Inflammatory macrophage (primary cell): ENCODE measurements around the gene CCDC28A.
"Not testable (repeated sequence)": the region's sequence is repeated elsewhere in the genome, so short reads cannot be mapped to it uniquely, and the experiment has no call there.

Experiments used
- DNase-seq, 2 donors: peaks; one replicate each; pipeline ENCODE4 v3.0.0-alpha.2; 2020 to 2022
- total RNA-seq, 18 experiments: gene quantifications; one replicate each; lab custom pipeline; 2026; ENCODE audit warnings: mixed read lengths in 6 of 18, inconsistent platforms in 2 of 18; lab: John Stamatoyannopoulos, UW

Gene CCDC28A
- 8.4 to 31.0 (median 18.3) reads per million in 18 experiments for total RNA-seq

DNA sequence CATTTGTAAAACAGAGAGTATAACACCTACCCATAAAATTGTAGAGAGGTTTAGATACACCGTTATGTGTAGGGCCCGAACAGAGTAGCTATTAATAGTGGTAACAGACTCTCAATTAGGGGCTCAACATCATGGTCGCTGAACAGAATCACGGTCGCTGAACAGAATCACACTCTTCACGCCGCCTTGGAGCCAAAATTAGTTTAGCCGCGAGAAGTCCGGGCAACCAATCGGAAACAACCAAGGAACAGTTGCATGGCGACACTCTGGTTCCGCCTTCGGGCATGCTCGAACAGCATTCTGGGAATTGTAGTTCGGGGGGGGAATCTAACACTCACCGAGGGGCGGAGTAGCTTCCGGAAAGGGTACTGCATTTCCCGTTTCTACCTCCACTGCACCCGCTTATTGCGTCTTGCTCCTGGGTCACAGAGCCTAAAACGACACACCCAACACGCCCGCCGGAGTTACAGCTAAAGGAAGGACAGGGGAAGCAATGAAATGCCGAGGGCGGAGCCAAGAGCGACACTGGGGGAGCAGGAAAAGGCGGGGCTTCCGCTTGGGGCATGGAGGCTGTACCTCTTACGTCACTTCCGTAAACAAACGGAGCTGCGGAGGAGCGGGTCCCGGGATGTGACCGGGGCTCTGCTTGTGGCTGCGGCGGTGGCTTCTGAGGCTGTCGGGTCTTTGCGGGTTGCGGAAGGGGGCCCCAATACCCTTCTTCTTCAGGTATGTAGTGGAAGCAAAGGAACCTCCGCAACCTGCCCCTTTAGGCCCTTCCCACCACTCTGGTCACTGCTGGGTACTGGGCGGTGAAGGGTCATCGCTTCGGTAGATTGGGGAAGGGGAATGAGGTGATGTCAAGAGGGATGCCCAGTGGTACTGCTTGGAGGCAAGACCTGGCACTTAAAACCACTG is at the start of gene CCDC28A:
Gene CCDC28A, plus strand, starts transcription at position 593 of the 915 bp plus-strand sequence. CDS start 2,352 bp downstream, outside the sequence.
- DNase-seq: peak; percentile 93 to 96

DNA sequence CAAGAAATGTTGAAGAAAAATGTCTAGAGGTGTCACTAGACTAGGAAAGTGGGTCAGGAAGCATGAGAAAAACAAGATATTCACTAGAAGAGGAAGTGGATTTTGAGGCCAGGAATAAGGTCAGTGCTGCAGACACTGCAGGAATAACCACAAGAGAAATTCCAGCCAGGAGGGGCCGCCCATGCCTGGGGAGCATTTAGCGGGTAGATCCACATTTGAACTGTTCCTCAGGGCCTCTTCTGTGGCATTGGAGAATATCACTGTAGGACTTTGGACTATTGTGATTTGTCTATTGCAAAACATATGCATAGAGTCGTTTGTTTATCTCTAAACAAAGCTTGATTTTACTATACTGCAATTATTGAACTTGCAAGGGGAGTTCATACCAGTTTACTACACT is 49.6 kb upstream of the CCDC28A start:
- peak; percentile 43 to 44 for DNase-seq

DNA sequence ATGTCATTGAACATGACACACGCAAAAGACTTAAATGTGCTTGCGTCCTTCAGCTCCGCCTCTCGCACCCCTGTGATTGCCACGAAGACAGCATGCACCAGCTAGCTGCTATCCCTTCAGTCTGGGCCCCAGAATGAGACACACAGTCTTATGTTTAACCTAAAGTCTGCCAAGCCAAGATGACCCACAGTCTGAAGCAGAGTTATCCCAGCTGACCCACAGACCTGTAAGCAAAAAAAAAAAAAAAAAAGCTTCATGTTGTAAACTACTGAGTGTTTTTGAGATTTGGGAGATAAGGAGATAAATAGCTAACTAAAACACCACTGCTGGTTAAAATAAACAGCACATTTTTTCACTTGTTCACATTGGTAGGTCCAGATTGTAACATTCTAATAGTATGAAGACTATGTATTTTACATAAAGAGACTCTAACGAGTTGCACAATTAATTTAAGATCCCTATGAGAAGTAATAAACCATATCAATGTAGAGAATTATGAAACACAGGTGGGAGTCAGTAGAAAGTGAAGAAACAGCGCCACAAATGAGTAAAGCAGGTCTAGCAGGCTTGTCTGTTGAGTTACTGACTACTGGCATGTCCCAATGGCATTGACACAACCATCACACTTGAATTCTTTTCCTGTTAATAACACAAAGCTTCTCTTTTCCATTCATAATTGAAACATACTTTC is 47.4 kb upstream of the CCDC28A start:
- no peak for DNase-seq

DNA sequence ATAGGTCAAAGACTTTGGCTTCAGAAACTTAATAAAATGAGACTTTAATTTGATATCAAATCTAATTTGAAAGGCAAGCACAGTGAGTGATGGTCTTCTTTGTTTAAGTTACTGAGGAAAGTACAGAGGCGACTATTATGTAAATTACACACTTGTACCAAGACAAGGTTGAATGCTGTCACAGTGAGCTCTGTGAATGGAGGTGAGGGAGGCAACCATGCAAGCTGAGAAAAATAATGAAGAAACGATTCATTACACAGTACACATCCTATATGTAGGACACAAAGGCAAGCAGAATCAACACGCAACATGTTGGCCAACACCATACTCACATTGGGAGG is 46.8 kb upstream of the CCDC28A start:
- no peak for DNase-seq

DNA sequence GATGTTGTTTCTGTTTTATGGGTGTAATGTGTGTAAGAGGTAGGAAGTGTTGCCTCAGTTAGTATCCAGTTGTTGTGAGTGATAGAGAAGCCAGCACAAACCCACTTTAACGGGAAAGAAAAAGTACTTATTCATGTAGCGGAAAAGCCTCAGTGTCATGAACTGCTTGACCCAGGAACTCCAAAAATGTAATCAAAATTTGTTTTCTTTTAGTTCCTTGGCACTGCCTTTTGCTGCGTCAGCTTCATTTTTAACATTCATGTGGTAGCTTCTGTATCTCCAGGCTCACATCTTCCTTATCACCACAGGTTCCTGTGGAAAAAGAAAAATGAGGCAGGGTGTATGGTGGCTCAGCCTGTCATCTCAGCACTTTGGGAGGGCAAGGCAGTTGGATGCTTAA is 46.4 kb upstream of the CCDC28A start:
- DNase-seq: no peak

DNA sequence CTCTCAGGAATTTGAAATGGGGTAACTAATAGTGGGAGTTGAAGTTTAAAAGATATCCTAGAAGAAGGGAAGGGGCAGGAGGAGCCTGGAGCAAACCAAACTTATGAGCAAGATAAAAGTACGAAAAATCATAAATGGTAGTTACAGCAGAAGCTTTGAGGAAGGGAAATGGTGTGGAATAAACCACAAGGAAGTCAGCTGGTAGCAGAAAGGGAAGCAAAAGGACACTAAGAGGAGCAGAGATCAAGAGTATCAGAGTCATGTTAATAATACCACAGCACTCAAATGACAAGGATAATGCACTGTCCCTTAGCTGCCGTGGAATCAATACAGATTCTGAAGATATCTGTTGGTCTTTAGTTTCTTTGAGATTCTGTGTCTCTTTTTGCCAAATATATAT is 44.9 kb upstream of the CCDC28A start:
- DNase-seq: peak; percentile 67 to 71

DNA sequence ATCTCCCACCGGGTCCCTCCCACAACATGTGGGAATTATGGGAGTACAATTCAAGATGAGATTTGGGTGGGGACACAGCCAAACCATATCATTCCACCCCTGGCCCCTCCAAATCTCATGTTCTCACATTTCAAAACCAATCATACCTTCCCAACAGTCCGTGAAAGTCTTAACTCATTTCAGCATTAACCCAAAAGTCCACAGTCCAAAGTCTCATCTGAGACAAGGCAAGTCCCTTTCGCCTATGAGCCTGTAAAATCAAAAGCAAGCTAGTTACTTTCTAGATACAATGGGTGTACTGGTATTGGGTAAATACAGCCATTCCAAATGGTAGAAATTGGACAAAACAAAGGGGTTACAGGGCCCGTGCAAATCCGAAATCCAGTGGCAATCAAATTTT is 43.5 kb upstream of the CCDC28A start:
- not testable (repeated sequence) for DNase-seq

DNA sequence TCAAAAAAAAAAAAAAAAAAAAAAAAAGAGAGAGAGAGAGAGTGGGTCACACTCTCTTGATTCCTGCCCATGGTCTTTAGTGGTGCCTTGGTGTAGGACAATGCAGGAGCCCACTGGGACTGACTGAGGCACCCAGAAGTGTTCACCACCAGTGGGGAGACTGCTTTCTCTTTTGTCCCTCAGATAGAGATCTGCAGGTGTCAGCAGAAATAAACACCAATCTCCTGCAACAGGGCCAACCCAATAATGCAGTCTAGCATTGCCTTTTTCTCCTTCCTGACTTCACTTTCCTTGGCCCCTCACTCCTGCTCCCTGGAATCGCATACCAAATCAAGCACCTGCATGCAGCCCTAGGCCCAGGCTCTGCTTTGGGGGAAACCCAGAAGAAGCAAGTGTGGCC is 39.0 kb upstream of the CCDC28A start:
- no peak for DNase-seq

DNA sequence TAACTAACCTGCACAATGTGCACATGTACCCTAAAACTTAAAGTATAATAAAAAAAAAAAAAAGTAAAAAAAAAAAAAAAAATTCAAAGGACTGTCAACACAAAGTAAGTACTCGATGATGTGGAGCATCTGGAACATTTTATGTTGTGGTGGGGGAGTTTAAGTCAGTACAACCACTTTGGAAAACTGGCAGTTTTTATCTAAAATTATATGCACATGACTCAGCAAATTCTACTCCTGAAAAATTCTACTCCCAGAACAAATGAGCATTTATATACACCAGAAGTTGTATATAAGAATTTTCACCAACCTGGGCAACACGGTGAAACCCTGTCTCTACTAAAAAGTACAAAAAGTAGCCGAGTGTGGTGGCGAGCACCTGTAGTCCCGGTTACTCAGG is 36.9 kb upstream of the CCDC28A start:
- no peak for DNase-seq

DNA sequence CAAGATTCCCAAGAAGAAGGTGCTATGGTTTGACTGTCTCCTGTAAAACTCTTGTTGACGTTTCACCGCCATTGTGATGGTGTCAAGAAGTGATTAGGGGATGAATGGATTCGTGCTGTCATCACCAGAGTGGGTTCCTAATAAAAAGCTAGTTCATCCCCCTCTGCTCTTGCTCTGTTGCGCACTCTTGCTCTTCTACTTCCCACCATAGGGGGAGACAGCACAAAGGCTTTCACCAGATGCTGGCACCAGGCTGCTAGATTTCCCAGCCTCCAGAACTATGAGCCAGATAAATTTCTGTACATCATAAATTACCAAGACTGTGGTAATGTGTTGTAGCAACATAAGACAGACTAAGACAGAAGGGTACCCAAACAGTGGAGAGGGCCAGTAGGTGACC is 21.6 kb upstream of the CCDC28A start:
- no peak for DNase-seq

DNA sequence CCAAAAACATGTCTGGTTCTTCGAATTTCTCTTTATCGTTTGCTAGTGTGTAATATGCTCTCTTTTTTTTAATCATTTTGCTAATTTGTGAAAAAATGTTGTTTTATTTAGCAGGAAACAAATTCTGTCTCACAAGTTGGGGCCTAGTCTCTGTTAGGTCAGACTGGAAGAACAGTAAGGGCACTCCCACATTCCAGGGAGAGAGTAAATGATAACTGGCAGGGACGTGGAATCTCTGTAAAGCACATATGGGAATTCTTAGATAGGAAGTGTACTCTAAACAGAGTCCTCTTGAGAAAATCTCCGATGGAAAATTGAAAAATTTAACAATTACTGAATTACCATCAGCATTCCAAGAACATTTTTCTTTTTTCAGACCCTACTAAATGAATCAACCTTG is 16.4 kb upstream of the CCDC28A start:
- DNase-seq: no peak

DNA sequence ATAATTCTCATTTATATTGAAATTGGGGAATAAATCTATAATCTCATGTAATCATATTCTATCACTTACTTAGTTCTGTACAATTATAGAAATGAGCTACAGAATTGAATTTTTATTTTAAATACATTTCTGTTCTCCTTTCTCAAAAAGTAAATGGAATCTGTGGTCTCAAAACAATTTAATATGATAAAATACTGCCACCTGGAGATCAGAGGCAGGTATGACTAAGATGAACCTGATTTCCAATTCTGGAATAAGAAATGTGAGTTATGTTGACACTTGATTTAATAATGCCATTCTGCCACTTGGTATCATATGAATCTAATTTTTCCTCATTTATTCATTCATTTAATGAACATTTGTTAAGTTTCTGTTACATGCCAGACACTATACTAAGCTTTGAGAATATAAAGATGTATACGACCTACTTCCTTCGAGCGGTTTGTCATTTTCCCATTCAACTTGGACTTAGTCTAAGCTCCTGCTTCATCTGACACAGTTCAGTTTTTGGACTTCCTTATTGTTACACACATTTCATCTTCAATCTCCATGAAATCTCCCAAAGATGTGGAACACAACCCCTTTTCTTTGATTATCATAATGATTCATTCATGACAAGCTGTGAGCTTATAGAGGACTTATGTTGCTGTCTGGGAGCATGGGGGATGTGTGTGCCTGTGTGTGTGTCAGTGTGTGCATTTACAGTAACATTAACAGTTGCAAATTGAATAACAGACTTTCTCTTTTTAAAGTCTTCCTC is 7.5 kb upstream of the CCDC28A start:
- DNase-seq: peak; percentile 39 to 76

DNA sequence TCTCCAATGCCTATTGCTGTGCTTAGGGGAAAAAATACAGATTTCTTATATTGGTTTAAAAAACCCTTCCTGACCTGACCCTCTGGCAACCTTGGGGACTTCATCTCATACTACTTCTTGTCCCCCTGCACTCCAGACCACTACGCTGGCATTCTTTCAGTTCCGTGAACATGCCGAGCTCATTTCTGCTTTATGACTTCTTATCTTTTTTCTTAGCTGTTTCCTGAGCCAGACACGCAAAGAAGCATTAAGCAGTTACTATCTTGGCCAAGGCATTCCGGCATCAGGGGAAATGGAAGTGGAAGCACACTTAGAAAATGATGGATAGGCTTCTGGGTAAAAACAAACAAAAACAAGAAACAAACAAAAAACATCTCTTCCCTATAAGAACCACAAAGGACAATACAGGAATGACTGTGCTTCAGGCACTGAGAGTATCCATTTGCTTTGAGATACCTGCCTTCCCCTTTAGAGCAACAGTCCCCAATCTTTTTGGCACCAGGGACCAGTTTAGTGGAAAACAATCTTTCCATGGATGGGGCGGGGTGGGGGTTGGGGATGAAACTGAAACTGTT is 4.4 kb upstream of the CCDC28A start:
- DNase-seq: no peak

DNA sequence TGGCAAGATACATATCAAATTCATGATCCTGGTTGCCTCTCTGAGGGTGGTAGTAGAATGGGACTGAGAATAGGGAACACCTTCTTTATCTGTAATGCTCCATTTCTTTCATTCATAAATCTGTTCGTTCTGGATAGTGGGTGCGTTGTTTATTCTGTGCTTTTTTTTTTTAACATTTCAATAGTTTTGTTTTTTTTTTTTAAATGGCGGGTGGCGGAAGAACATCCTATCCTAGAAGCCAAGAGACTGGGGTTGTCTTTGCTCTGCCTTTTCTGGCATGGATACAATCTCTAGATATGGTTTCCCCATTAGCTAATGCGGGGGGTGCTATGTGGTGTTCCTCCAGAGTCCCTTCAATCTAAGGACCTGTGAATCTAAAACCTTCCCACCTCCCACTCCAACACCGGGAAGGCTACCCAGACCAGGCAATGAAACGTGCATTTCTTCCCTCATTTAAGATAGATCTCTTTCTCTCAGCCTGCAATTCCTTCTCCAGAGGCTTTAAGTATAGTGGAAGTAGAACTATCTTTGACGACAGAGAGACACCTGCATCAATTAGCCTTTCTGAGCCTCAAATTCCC is 883 bp upstream of the CCDC28A start:
- no peak for DNase-seq

DNA sequence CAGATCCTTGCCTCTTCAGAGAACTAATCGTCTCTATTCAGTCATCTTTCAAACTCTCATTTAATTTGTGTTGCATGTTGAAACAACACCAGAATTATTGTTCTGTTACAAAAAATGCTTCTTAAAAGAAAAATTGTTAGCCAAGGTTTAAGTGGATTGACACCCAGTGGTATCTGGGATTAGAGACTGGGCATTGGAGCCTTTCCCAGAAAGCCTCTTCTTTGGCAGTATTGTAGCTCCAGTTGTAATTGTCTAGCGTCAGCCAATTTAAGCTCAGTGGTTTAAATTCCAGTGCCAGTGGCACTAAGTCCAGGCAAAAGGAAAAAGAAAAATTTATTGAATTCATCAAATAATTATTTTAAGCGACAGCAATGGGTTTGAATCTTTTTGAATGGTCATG is 801 bp downstream of the CCDC28A start:
- no peak for DNase-seq

DNA sequence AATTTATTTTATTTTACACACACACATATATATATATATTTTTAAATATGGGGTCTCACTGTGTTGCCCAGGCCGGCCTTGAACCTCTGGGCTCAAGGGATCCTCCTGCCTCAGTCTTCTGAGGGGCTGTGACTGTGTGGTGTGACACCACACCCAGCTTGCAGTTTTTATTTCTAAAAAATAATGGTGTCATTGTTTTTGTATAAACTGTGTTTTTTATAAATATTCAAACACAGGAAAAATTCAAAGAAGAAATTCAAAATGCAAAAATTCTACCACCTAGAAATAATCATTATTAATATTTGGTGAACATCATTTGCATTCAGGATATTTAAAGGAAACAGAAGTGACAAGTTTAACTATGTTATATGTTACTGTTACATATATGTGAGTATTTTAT is 3.1 kb downstream of the CCDC28A start:
- no peak for DNase-seq

DNA sequence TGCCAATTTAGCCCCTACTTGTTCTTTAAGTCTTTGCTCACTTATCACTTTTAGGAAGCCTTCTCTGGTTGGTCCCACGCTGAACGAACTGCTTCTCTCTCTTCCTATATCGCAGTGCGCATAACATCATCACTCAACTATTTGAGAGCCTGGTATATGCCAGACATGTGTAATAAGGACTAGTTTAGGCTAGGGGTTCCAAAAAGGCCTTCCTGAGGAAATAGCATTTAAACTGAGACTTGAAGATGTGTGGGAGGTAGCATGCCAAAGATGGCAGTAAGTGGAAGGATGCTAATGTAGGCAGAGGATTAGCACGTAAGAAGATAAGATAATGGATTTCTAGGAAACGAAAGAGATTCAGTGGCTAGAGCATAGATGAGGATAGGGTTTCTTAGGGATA is 4.8 kb downstream of the CCDC28A start:
- DNase-seq: no peak

DNA sequence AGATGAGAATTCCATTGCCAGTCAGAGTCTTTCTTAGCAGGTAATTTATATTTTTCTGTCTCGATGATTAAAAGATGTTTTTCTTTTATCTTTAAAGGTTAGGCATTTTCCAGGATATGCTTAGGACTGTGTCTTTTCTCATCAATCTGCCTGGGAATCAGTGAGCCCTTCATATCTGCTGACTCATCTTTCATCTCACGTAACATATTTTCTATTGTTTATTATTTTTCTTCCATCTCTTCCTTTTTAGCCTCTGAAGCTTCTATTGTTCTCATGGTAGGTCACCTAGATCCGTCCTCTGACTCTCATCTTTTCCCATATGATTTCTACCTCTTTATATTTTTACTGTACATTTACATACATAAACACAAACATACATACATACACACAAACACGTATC is 8.7 kb downstream of the CCDC28A start:
- DNase-seq: no peak

DNA sequence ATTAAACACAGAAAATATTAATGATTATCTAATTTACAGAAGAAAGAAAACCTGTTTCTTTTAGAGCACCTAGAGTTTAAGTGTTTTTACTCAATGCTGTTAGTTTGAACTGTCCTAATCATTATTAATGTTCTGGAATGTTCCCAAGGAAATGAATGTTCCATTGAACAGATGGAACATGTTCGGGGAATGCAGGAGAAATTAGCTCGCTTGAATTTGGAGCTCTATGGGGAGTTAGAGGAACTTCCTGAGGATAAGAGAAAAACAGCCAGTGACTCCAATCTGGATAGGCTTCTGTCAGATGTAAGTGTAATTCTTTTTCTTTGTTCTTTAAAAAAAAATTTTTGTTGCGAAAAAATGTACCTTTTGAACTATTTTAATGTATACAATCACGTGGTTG is 11.5 kb downstream of the CCDC28A start:
- no peak for DNase-seq

DNA sequence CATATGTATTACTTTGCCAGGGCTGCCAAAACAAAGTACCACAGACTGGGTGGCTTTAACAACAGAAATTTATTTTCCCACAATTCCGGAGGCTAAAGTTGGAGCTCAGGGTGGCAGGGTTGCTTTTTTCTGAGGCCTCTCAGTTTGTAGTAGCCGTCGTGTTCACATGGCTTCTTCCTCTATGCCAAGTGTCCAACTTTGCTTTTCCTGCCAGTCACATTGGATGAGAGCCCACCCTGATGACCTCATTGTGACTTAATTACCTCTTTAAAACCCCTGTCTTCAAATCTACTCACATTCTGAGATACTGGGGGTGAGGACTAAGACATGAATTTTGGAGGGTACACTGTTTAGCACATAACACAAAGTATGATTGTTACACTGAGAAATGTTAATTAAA is 12.4 kb downstream of the CCDC28A start:
- no peak for DNase-seq

DNA sequence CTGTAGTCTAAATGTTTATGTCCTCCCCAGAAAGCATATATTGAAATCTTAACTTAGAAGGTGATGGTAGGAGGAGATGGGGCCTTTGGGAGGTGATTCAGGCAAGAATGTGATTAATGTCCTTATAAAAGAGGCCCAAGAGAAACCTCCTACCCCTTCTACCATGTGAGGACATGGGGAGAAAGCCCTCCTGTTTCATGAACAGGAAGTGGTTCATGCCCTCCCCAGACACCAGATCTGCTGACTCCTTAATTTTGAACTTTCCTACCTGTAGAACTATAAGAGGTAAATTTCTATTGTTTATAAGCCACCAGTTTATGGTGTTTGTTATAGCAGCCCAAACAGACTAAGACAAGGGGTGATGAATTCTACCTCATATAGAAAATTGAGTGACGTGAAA is 13.6 kb downstream of the CCDC28A start:
- no peak for DNase-seq

DNA sequence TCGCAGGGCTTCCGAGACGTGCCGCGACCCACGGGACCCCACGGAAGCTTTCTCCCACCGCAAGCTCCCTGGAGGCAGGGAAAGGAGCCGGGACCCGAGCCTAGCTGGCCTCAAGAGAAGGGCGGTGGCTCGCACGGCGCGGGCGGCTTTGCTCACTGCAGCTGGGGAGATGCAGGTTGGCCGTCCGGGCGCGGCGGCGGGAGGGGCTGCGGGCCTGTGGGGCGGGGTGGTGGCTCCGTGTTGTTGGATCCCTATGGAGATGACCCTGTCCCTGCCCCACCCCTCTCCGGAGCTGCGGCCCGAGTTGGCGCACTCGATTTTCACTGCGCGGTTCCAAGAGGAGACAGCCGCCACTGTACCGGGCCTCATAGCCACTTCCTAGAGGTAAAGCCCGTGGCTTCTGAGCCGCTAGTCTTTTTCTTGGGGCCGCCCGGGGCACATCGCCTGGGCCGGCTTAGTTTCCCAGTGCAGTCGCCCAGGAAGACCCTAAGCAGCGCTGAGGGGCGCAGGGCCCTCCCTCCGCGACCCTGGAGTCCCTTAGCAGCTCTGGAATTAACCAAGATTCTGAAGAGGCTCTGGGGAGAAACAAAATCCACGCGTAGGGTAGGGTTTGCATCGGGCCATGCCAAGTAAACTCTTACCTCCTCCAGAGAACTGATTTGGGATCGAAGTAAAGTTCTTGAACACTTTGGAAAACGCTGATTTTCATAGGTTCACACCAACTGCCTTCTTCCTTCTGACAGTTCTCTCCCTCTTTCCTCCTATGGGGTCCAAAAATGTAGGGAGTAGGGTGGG is 22.4 kb downstream of the CCDC28A start, which contains the start of gene ECT2L:
Gene ECT2L, plus strand, starts transcription at position 279 of the 795 bp plus-strand sequence. CDS start 17,188 bp downstream, outside the sequence.
- no peak for DNase-seq
